ENCODE measurements around the gene CEL. TPM values are rescaled to one million over a fixed set of nuclear protein-coding genes. Genes with fewer than 3 reads are reported as not detected.
"Not testable (repeated sequence)": the region's sequence is repeated elsewhere in the genome, so short reads cannot be mapped to it uniquely, and the experiment has no call there.

The CEL gene
- under 1 TPM in 1 of 4 donors, not detected in 3; 0.75 TPM for total RNA-seq

- not testable (repeated sequence) for TF ChIP-seq CTCF (IDR thresholded peaks at IDR 0.05; ENCODE audit: low read depth)
These were observed at the start of gene CEL for GRCh38 chr9:133061764-133062145. TSS of gene CEL (plus strand) at chr9:133061981. CDS start at chr9:133062003, 22 bp downstream.

DNA sequence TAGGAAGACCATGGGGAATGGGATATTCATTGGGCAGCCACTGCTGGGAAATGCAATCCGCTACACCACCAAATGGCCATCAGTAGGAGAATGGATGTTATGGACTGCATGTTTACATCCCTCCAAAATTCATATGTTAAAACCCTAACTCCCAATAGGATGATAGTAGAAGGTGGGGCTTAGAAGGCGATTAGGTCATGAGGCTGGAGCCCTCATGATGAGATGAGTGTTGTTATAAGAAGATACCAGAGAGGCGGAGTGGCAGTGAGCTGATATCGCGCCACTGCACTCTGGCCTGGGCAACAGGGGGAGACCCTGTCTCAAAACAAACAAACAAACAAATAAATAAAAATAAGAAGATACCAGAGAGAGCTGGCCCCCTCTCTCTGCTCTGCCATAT lies 47.1 kb upstream of the CEL start:
- TF ChIP-seq CTCF (IDR thresholded peaks at IDR 0.05; ENCODE audit: low read depth), result no peak

- TF ChIP-seq CTCF (IDR thresholded peaks at IDR 0.05; ENCODE audit: low read depth), result no peak
These were observed 38.5 kb upstream of the CEL start for GRCh38 chr9:133023117-133023890.

GRCh38 chr9:133026426-133026825 lies 35.4 kb upstream of the CEL start:
- TF ChIP-seq CTCF (IDR thresholded peaks at IDR 0.05; ENCODE audit: low read depth), result no peak

- TF ChIP-seq CTCF (IDR thresholded peaks at IDR 0.05; ENCODE audit: low read depth), result no peak
These were observed 34.6 kb upstream of the CEL start for GRCh38 chr9:133027134-133027533.

- TF ChIP-seq CTCF (IDR thresholded peaks at IDR 0.05; ENCODE audit: low read depth), result no peak
These were observed 33.6 kb upstream of the CEL start for GRCh38 chr9:133028221-133028620.

GRCh38 chr9:133029994-133030316 lies 31.8 kb upstream of the CEL start:
- no peak for TF ChIP-seq CTCF (IDR thresholded peaks at IDR 0.05; ENCODE audit: low read depth)
